AG08396 (cell line): Measurements from ENCODE around the gene NEU4.
"Not testable (repeated sequence)": the region's sequence is repeated elsewhere in the genome, so short reads cannot be mapped to it uniquely, and the experiment has no call there.

Source experiments
- DNase-seq: peaks from one replicate; pipeline ENCODE4 v3.0.0; 2012; ENCODE audit warnings: low spot score, mixed read lengths

NEU4 gene

GRCh38 chr2:241799522-241800197 is 9.3 kb upstream of the NEU4 start:
- DNase-seq: no peak

GRCh38 chr2:241800198-241800903 is 8.6 kb upstream of the NEU4 start:
- not testable (repeated sequence) for DNase-seq

- DNase-seq: no peak
Observed at GRCh38 chr2:241801611-241802420, 7.2 kb upstream of the NEU4 start.

GRCh38 chr2:241802421-241803318 is 6.3 kb upstream of the NEU4 start:
- no peak for DNase-seq

GRCh38 chr2:241803387-241804325 is 5.3 kb upstream of the NEU4 start:
- peak; percentile 74 for DNase-seq

GRCh38 chr2:241804326-241805229 is 4.4 kb upstream of the NEU4 start:
- DNase-seq: peak; percentile 33

GRCh38 chr2:241806217-241806616 is 2.8 kb upstream of the NEU4 start:
- DNase-seq: not testable (repeated sequence)

- DNase-seq: no peak
Observed at GRCh38 chr2:241808051-241808720, 807 bp upstream of the NEU4 start.

- DNase-seq: peak; percentile 26
Observed at GRCh38 chr2:241809383-241810306, 652 bp downstream of the NEU4 start.

- DNase-seq: peak; percentile 12
Observed at GRCh38 chr2:241810307-241811200, 1.6 kb downstream of the NEU4 start.

- peak; percentile 27 for DNase-seq
Observed at GRCh38 chr2:241811201-241811951, 2.4 kb downstream of the NEU4 start.

- DNase-seq: peak; percentile 14
Observed at GRCh38 chr2:241811952-241812729, 3.1 kb downstream of the NEU4 start.

GRCh38 chr2:241812730-241813643 is 4.0 kb downstream of the NEU4 start:
- DNase-seq: no peak
